ENCODE data around the gene RPS3. TPM values are rescaled to one million over a fixed set of nuclear protein-coding genes. Genes with fewer than 3 reads are reported as not detected.
A peak's percentile ranks its signal among the peaks of the same experiment; 100 is the strongest.

RPS3 gene
- total and polyA plus RNA-seq, 9 of the 15 experiments (the other 6 are each of a cell fraction or from before 2014, with no cell fraction given): 2,700 to 5,771 (median 3,679) TPM

- no peak for TF ChIP-seq HIVEP1 (CRISPR knock-in tag; IDR thresholded peaks at IDR 0.05)
- no peak for TF ChIP-seq CEBPB (tag; IDR thresholded peaks at IDR 0.05)
- TF ChIP-seq SETDB1 (IDR thresholded peaks at IDR 0.05; ENCODE audit: low read length): no peak
- TF ChIP-seq OTX1 (CRISPR knock-in tag; IDR thresholded peaks at IDR 0.05): no peak
- no peak for TF ChIP-seq CHD2 (IDR thresholded peaks at IDR 0.05; ENCODE audit: low read depth, low read length)
- TF ChIP-seq ZNF717 (CRISPR knock-in tag; IDR thresholded peaks at IDR 0.05): 0 out of 2 replicates have a peak, but pooled peaks have one; percentile 5
- no peak for TF ChIP-seq SIRT6 (IDR thresholded peaks at IDR 0.05; ENCODE audit: low read depth, low read length)
- no peak for TF ChIP-seq HCFC1 (IDR thresholded peaks at IDR 0.05; ENCODE audit: low read depth, low read length)
- TF ChIP-seq ATF7 (IDR thresholded peaks at IDR 0.05): no peak
- no peak for TF ChIP-seq RFX5 (IDR thresholded peaks at IDR 0.05; ENCODE audit: low read depth, low read length)
- no peak for TF ChIP-seq HMG20B (CRISPR knock-in tag; IDR thresholded peaks at IDR 0.05)
- TF ChIP-seq MCM2 (IDR thresholded peaks at IDR 0.05; ENCODE audit: low read depth): no peak
- TF ChIP-seq CC2D1A (IDR thresholded peaks at IDR 0.05): no peak
- no peak for TF ChIP-seq TEAD2 (tag; IDR thresholded peaks at IDR 0.05)
- no peak for TF ChIP-seq SIN3B (IDR thresholded peaks at IDR 0.05; ENCODE audit: low read depth)
- no peak for TF ChIP-seq FOXP1 (CRISPR knock-in tag; IDR thresholded peaks at IDR 0.05)
- TF ChIP-seq ELF1 (tag; IDR thresholded peaks at IDR 0.05): no peak
- TF ChIP-seq KDM1A (IDR thresholded peaks at IDR 0.05): no peak
- peak; percentile 60 for TF ChIP-seq RBFOX2 (IDR thresholded peaks at IDR 0.05; ENCODE audit: low read depth, low read length)
- 0 out of 2 replicates have a peak, but pooled peaks have one; percentile 32 for TF ChIP-seq E2F5 (CRISPR knock-in tag; IDR thresholded peaks at IDR 0.05)
- TF ChIP-seq TAF9B (IDR thresholded peaks at IDR 0.05; ENCODE audit: partially characterized antibody): no peak
Observed at GRCh38 chr11:75403983-75404658, 4.8 kb downstream of the RPS3 start (continued).

All from K562 (cell line).